K562 (cell line): Measurements from ENCODE around the gene MYMX. TPM values are rescaled to one million over a fixed set of nuclear protein-coding genes. Genes with fewer than 3 reads are reported as not detected.

Experiments
- BHLHE40 ChIP-seq: IDR thresholded peaks from 2 replicates; pipeline ENCODE4 v1.6.1; 2011; ENCODE audit warnings: low read length, improper control_type of control experiment
- BRF1 ChIP-seq: IDR thresholded peaks from 3 replicates; pipeline ENCODE4 v1.6.1; 2011; ENCODE audit warnings: borderline replicate concordance, mild to moderate bottlenecking; ENCODE audit not compliant: insufficient read length; ENCODE audit errors: extremely low read depth
- CC2D1A ChIP-seq: fragments of 450-650 bp; IDR thresholded peaks from 2 replicates; pipeline ENCODE4 v1.6.1; 2017; ENCODE audit warnings: mild to moderate bottlenecking
- CCNT2 ChIP-seq: IDR thresholded peaks from 2 replicates; pipeline ENCODE4 v1.6.1; 2011; ENCODE audit warnings: borderline replicate concordance, low read depth, mild to moderate bottlenecking, moderate library complexity, mixed read lengths, low read length; ENCODE audit not compliant: insufficient read length; ENCODE audit errors: extremely low read depth
- GATAD2A ChIP-seq: fragments of 450-650 bp; IDR thresholded peaks from 2 replicates; pipeline ENCODE4 v1.6.1; 2017
- NELFE ChIP-seq: IDR thresholded peaks from 2 replicates; pipeline ENCODE4 v1.6.1; 2011; ENCODE audit warnings: mild to moderate bottlenecking; ENCODE audit not compliant: insufficient read depth, insufficient read length
- NFE2 ChIP-seq: IDR thresholded peaks from 2 replicates; pipeline ENCODE4 v1.6.1; 2014; ENCODE audit warnings: antibody characterized with exemption, low read depth
- POLR3G ChIP-seq: IDR thresholded peaks from 2 replicates; pipeline ENCODE4 v1.6.1; 2011; ENCODE audit not compliant: insufficient read length, insufficient replicate concordance; ENCODE audit errors: extremely low read depth
- RAD21 ChIP-seq, 2 experiments: fragments of 250-450 bp in 1 of 2; fragments of 450-650 bp in 1 of 2; sonication (Bioruptor Pico) in 1 of 2; formaldehyde crosslinking in 1 of 2; IDR thresholded peaks in 1 of 2; conservative IDR thresholded peaks in 1 of 2; 2 replicates each; pipeline versions ENCODE4 v1.4.0 to v1.8.0; 2020 to 2022; ENCODE audit warnings: mild to moderate bottlenecking in 2 of 2, moderate library complexity in 1 of 2
- SMARCA5 ChIP-seq: fragments of 450-650 bp; IDR thresholded peaks from 2 replicates; pipeline ENCODE4 v1.6.1; 2016
- TAL1 ChIP-seq: fragments of 450-650 bp; IDR thresholded peaks from 2 replicates; pipeline ENCODE4 v1.6.1; 2016; ENCODE audit warnings: mild to moderate bottlenecking
- ZNF165 ChIP-seq: fragments of 250-450 bp; sonication (Bioruptor Pico); IDR thresholded peaks from 2 replicates; pipeline ENCODE4 v1.4.0; 2020; ENCODE audit warnings: borderline replicate concordance
- ZNF717 ChIP-seq: fragments of 250-450 bp; sonication (Bioruptor Pico); IDR thresholded peaks from 2 replicates; pipeline ENCODE4 v1.5.0; 2021
- ZNF764 ChIP-seq: fragments of 250-450 bp; sonication (Bioruptor Pico); IDR thresholded peaks from 2 replicates; pipeline ENCODE4 v1.4.0; 2020; ENCODE audit warnings: low read depth, mild to moderate bottlenecking, moderate library complexity
- polyA plus RNA-seq, 8 experiments: library from polyadenylated mRNA; depleted of rRNA in 4 of 8; stranded (reverse) in 5 of 8; unstranded in 3 of 8; fragments of >200 nt; fragmentation: Nextera tagmentation in 2 of 8; fragmentation: Illumina TruSeq in 1 of 8; extraction: Ambion mirVana in 2 of 8; extraction: Trizol in 1 of 8; gene quantifications; 2 replicates each; pipeline versions ENCODE4 v1.2.1 to v1.2.3, GENCODE V29; 2011 to 2014; ENCODE audit warnings: inconsistent platforms in 1 of 8, missing spikeins in 1 of 8
- total RNA-seq, 7 experiments: library from RNA; depleted of rRNA in 6 of 7; stranded (reverse); fragments of >200 nt in 6 of 7; fragmentation: Illumina TruSeq in 2 of 7; extraction: Trizol in 2 of 7; gene quantifications; 2 replicates each; pipeline versions ENCODE4 v1.2.1 to v1.2.3, GENCODE V29; 2011 to 2021; ENCODE audit warnings: low replicate concordance in 1 of 7
- TF ChIP-seq, protein P1 (sequence below): fragments of 250-450 bp; sonication (Bioruptor Pico); IDR thresholded peaks from 2 replicates; pipeline ENCODE4 v1.4.0; 2020; ENCODE audit warnings: mild to moderate bottlenecking
- TF ChIP-seq, protein P2 (sequence below), 2 experiments: fragments of 450-650 bp in 1 of 2; sonication (generic) in 1 of 2; formaldehyde crosslinking in 1 of 2; IDR thresholded peaks in 1 of 2; conservative IDR thresholded peaks in 1 of 2; 2 replicates each; pipeline versions ENCODE4 v1.6.1 to v1.8.1; 2016 to 2023; ENCODE audit warnings: mild to moderate bottlenecking in 2 of 2, moderate library complexity in 2 of 2, inconsistent platforms in 1 of 2, missing genetic modification reagents in 1 of 2
- TF ChIP-seq, protein P3 (sequence below): sonication (generic); formaldehyde crosslinking; IDR thresholded peaks from 2 replicates; pipeline ENCODE4 v1.8.1; 2023; ENCODE audit warnings: mild to moderate bottlenecking, missing genetic modification reagents, moderate library complexity
- TF ChIP-seq, protein P4 (sequence below): IDR thresholded peaks from 2 replicates; pipeline ENCODE4 v1.6.1; 2014; ENCODE audit warnings: antibody characterized with exemption
- TF ChIP-seq, protein P5 (sequence below): sonication (generic); formaldehyde crosslinking; IDR thresholded peaks from 2 replicates; pipeline ENCODE4 v1.9.0; 2022; ENCODE audit warnings: mild to moderate bottlenecking, missing genetic modification reagents
- TF ChIP-seq, protein P6 (sequence below), 2 experiments: fragments of 450-650 bp; IDR thresholded peaks; 2 replicates each; pipeline ENCODE4 v1.6.1; 2016

MYMX gene
- total and polyA plus RNA-seq, 9 of the 15 experiments (the other 6 are each of a cell fraction or from before 2014, with no cell fraction given), result 0.12 TPM; not detected in 8

DNA sequence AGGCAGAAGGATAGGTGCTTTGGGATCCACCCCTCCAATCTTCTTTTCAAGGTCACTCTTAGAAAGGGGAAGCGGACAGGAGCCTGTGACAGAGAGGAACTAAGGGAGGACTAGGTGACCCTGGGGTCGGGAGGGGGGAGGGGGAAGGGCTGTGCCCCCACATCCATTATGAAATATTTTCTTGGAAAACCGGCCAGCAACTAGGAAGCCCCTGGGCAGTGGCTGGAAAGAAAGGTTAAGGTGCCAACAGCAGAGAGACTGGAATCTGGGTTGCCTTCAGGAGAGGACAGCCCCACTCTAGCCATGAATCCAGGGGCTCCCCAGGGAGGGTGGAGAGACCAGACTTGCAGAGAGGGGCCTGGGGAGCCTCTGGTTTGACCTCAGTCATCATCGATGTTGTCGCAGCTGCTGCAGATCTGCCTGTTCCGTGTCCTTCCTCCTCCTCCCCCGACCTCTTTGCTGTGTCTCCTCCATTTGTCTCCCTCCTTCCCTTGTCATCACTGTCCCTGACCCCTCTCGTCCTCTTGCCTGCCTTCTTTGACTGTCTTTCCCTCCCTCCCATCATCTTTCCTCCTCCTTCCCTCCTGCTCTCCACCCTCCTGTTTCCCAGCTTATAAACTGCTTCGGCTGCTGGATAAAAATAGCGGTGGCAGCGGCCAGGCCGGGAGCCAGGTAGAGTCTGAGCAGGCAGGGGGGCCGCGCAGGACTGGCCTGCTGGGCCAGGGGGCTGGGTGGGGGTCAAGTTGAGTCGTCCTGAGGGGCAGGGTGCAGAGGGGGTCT, 9.8 kb downstream of the MYMX start (continued):
- TF ChIP-seq, protein P1, sequence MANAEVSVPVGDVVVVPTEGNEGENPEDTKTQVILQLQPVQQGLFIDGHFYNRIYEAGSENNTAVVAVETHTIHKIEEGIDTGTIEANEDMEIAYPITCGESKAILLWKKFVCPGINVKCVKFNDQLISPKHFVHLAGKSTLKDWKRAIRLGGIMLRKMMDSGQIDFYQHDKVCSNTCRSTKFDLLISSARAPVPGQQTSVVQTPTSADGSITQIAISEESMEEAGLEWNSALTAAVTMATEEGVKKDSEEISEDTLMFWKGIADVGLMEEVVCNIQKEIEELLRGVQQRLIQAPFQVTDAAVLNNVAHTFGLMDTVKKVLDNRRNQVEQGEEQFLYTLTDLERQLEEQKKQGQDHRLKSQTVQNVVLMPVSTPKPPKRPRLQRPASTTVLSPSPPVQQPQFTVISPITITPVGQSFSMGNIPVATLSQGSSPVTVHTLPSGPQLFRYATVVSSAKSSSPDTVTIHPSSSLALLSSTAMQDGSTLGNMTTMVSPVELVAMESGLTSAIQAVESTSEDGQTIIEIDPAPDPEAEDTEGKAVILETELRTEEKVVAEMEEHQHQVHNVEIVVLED (CRISPR knock-in tag), result no peak
- TF ChIP-seq, protein P2, sequence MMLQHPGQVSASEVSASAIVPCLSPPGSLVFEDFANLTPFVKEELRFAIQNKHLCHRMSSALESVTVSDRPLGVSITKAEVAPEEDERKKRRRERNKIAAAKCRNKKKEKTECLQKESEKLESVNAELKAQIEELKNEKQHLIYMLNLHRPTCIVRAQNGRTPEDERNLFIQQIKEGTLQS (IDR thresholded peaks at IDR 0.05), result no peak
- TF ChIP-seq, protein P2 (CRISPR knock-in tag; conservative IDR thresholded peaks at IDR 0.05), result no peak
- TF ChIP-seq ZNF165 (CRISPR knock-in tag) (no peak), POLR3G (no peak), NFE2 (no peak), CC2D1A (no peak), ZNF717 (CRISPR knock-in tag) (no peak), ZNF764 (CRISPR knock-in tag) (no peak), CCNT2 (no peak), NELFE (no peak), SMARCA5 (no peak), RAD21 (CRISPR knock-in tag; conservative IDR thresholded peaks at IDR 0.05 in 1 of 2, IDR thresholded peaks at IDR 0.05 in 1 of 2) (no peak), BHLHE40 (no peak), TAL1 (peak; percentile 33; the same call in 1 of the 2 replicates), BRF1 (no peak), GATAD2A (no peak; the same call in 1 of the 2 replicates)
- TF ChIP-seq, protein P3, sequence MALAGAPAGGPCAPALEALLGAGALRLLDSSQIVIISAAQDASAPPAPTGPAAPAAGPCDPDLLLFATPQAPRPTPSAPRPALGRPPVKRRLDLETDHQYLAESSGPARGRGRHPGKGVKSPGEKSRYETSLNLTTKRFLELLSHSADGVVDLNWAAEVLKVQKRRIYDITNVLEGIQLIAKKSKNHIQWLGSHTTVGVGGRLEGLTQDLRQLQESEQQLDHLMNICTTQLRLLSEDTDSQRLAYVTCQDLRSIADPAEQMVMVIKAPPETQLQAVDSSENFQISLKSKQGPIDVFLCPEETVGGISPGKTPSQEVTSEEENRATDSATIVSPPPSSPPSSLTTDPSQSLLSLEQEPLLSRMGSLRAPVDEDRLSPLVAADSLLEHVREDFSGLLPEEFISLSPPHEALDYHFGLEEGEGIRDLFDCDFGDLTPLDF, result no peak; the same call in 1 of the 2 replicates
- TF ChIP-seq, protein P4, sequence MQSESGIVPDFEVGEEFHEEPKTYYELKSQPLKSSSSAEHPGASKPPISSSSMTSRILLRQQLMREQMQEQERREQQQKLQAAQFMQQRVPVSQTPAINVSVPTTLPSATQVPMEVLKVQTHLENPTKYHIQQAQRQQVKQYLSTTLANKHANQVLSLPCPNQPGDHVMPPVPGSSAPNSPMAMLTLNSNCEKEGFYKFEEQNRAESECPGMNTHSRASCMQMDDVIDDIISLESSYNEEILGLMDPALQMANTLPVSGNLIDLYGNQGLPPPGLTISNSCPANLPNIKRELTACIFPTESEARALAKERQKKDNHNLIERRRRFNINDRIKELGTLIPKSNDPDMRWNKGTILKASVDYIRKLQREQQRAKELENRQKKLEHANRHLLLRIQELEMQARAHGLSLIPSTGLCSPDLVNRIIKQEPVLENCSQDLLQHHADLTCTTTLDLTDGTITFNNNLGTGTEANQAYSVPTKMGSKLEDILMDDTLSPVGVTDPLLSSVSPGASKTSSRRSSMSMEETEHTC, result no peak
- TF ChIP-seq, protein P5, sequence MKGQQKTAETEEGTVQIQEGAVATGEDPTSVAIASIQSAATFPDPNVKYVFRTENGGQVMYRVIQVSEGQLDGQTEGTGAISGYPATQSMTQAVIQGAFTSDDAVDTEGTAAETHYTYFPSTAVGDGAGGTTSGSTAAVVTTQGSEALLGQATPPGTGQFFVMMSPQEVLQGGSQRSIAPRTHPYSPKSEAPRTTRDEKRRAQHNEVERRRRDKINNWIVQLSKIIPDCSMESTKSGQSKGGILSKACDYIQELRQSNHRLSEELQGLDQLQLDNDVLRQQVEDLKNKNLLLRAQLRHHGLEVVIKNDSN, result no peak
- TF ChIP-seq, protein P6, sequence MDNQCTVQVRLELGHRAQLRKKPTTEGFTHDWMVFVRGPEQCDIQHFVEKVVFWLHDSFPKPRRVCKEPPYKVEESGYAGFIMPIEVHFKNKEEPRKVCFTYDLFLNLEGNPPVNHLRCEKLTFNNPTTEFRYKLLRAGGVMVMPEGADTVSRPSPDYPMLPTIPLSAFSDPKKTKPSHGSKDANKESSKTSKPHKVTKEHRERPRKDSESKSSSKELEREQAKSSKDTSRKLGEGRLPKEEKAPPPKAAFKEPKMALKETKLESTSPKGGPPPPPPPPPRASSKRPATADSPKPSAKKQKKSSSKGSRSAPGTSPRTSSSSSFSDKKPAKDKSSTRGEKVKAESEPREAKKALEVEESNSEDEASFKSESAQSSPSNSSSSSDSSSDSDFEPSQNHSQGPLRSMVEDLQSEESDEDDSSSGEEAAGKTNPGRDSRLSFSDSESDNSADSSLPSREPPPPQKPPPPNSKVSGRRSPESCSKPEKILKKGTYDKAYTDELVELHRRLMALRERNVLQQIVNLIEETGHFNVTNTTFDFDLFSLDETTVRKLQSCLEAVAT (IDR thresholded peaks at IDR 0.05), result peak in 1 of 2 experiments; percentile 82; a peak in 2 of 4 replicates
